OCI-LY1 (cell line): ENCODE measurements around the gene GLUD1.

Source experiments
- EZH2 ChIP-seq: fragments of 200-600 bp; sonication (generic), shearing (Covaris generic); IDR thresholded peaks from 2 replicates; pipeline ENCODE4 v1.8.0; 2017; ENCODE audit warnings: borderline replicate concordance, mixed run types, mild to moderate bottlenecking, antibody characterized with exemption, low read length, moderate library complexity, mixed read lengths
- TF ChIP-seq, protein P1 (sequence below): fragments of 200-600 bp; sonication (generic), shearing (Covaris generic); IDR thresholded peaks from 2 replicates; pipeline ENCODE4 v1.5.1; 2017; ENCODE audit warnings: mild to moderate bottlenecking, antibody characterized with exemption, low read length, moderate library complexity, mixed read lengths

DNA sequence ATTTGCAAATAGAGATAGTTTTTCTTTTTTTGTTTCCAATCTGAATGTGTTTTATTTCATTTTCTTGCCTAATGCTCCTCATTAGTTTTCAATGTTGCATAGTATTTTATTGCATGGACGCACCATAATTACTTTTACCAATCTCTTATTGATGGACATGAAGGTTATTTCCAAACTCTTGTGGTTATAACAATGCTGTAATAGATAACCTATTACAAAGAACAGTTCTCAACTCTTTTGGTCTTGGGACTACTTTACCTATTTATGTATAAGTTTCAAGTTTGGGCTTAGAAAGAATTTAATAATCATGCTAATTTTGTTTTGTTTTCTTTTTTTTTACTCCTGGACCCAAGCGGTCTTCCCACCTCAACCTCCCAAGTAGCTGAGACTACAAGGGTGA, 7.4 kb upstream of the GLUD1 start:
- TF ChIP-seq, protein P1, sequence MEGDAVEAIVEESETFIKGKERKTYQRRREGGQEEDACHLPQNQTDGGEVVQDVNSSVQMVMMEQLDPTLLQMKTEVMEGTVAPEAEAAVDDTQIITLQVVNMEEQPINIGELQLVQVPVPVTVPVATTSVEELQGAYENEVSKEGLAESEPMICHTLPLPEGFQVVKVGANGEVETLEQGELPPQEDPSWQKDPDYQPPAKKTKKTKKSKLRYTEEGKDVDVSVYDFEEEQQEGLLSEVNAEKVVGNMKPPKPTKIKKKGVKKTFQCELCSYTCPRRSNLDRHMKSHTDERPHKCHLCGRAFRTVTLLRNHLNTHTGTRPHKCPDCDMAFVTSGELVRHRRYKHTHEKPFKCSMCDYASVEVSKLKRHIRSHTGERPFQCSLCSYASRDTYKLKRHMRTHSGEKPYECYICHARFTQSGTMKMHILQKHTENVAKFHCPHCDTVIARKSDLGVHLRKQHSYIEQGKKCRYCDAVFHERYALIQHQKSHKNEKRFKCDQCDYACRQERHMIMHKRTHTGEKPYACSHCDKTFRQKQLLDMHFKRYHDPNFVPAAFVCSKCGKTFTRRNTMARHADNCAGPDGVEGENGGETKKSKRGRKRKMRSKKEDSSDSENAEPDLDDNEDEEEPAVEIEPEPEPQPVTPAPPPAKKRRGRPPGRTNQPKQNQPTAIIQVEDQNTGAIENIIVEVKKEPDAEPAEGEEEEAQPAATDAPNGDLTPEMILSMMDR, result no peak
- no peak for TF ChIP-seq EZH2
